Measurements from ENCODE around the gene GALNT9.

DNA sequence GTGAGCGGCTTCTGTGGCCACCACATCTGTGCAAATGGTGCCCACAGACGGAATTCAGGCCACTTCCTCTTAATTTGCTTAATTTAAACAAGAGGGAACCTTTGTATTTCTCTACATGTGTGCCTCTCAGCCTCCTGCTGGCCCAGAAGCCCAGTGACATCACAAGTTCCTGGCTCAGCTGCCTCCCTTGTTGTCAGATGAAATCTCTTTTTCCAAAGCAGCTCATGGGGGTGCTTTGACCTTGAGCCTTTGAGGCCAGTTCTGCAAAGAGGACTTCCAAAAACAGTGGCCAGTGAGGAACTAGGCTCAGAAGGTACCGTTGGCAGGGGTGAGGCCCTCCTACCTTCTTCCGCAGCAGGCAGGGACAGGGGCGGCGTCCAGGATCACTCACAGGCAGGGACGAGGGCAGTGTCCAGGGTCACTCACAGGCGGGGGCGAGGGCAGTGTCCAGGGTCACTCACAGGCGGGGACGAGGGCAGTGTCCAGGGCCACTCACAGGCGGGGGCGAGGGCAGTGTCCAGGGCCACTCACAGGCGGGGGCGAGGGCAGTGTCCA, 35.0 kb upstream of the GALNT9 start:
- TF ChIP-seq CTCF (IDR thresholded peaks at IDR 0.05) (no peak), POLR2A (IDR thresholded peaks at IDR 0.05) (no peak), POLR2AphosphoS5 (IDR thresholded peaks at IDR 0.05) (no peak), EP300 (IDR thresholded peaks at IDR 0.05) (no peak)
